ENCODE data around the gene PROM1. TPM values are rescaled to one million over a fixed set of nuclear protein-coding genes. Genes with fewer than 3 reads are reported as not detected.
A peak's percentile ranks its signal among the peaks of the same experiment; 100 is the strongest.

Gene PROM1
- total RNA-seq, 4 donors from 2014 or later: 0.13 to 6.7 (median 1.7) TPM; not detected in 1

GRCh38 chr4:15944895-15945294 lies 138.9 kb downstream of the PROM1 start:
- intact Hi-C loops (cut with DNase I): no loop called here
- H3K4me3 ChIP-seq: no peak overlapping the region
- 68 to 90% methylated on average over 2 of the region's 2 CpGs for WGBS, 2 donors
- no peaks in the 10 kb centered on the region for H3K27me3 ChIP-seq
- H3K36me3 ChIP-seq: no peaks in the 10 kb centered on the region
- DNase-seq: no peak
- no peak overlapping the region for H3K27ac ChIP-seq
- no peak for TF ChIP-seq CTCF (IDR thresholded peaks at IDR 0.05)
- TF ChIP-seq POLR2A (IDR thresholded peaks at IDR 0.05): no peak
- no peaks in the 10 kb centered on the region for H3K9me3 ChIP-seq
- H3K4me1 ChIP-seq: peaks cover 0 to 5% (median 0%) of the 10 kb centered on the region in 3 donors

GRCh38 chr4:15942283-15942682 lies 141.5 kb downstream of the PROM1 start:
- Histone ChIP-seq H3K4me1 (peaks cover 0 to 8% (median 0%) of the 10 kb centered on the region in 3 donors), H3K27ac (no peak overlapping the region), H3K4me3 (no peak overlapping the region), H3K27me3 (peaks cover 0 to 7% (median 0%) of the 10 kb centered on the region in 4 donors), H3K36me3 (no peaks in the 10 kb centered on the region), H3K9me3 (no peaks in the 10 kb centered on the region)
- no peak for DNase-seq
- WGBS, 2 donors: 56 to 79% methylated on average over 1 of the region's 1 CpG
- TF ChIP-seq POLR2A (IDR thresholded peaks at IDR 0.05) (no peak), CTCF (IDR thresholded peaks at IDR 0.05) (no peak)
- intact Hi-C loops (cut with DNase I): no loop called here

GRCh38 chr4:15938640-15939039 lies 145.2 kb downstream of the PROM1 start, which contains the start of gene FGFBP1:
FGFBP1 (minus strand) TSS chr4:15938740; CDS start chr4:15936632, 2,108 bp downstream.
- DNase-seq: no peak
- TF ChIP-seq CTCF (IDR thresholded peaks at IDR 0.05) (no peak), POLR2A (IDR thresholded peaks at IDR 0.05) (no peak)
- Histone ChIP-seq H3K4me3 (peak within 1 kb of the TSS; percentile 30 to 56 (median 53)), H3K9me3 (no peaks in the 10 kb centered on the region), H3K27me3 (peaks cover 0 to 7% (median 0%) of the 10 kb centered on the region in 4 donors), H3K36me3 (peaks cover 0 to 18% (median 0%) of the 10 kb centered on the region in 3 donors), H3K27ac (peak within 1 kb of the TSS; percentile 73 to 87 (median 84)), H3K4me1 (peaks cover 0 to 30% (median 7%) of the 10 kb centered on the region in 3 donors)
- intact Hi-C loops (cut with DNase I): no loop called here
- WGBS, 2 donors: 31 to 43% methylated on average over 4 of the region's 4 CpGs

GRCh38 chr4:15938182-15938581 lies 145.6 kb downstream of the PROM1 start:
- Histone ChIP-seq H3K4me1 (peaks cover 0 to 30% (median 7%) of the 10 kb centered on the region in 3 donors), H3K4me3 (peak overlapping the region; percentile 30 to 56 (median 53)), H3K36me3 (peaks cover 0 to 18% (median 0%) of the 10 kb centered on the region in 3 donors), H3K27ac (peak overlapping the region; percentile 70 to 87 (median 84)), H3K27me3 (peaks cover 0 to 7% (median 0%) of the 10 kb centered on the region in 4 donors), H3K9me3 (no peaks in the 10 kb centered on the region)
- TF ChIP-seq POLR2A (IDR thresholded peaks at IDR 0.05): peak in 2 of 4 donors; percentile 64
- no peak for TF ChIP-seq CTCF (IDR thresholded peaks at IDR 0.05)
- 17 to 28% methylated on average over 5 to 7 of the region's 8 CpGs for WGBS, 2 donors
- intact Hi-C loops (cut with DNase I): no loop called here
- no peak for DNase-seq

GRCh38 chr4:15936495-15936894 lies 147.3 kb downstream of the PROM1 start:
- Histone ChIP-seq H3K4me1 (peaks cover 0 to 30% (median 7%) of the 10 kb centered on the region in 3 donors), H3K36me3 (peaks cover 0 to 18% (median 0%) of the 10 kb centered on the region in 3 donors), H3K27ac (peak overlapping the region; percentile 38 to 87 (median 84)), H3K9me3 (no peaks in the 10 kb centered on the region), H3K4me3 (peak overlapping the region; percentile 30 to 56 (median 53)), H3K27me3 (peaks cover 0 to 7% (median 0%) of the 10 kb centered on the region in 4 donors)
- intact Hi-C loops (cut with DNase I): no loop called here
- TF ChIP-seq CTCF (IDR thresholded peaks at IDR 0.05): peak in 2 of 6 experiments; percentile 10 to 30
- TF ChIP-seq POLR2A (IDR thresholded peaks at IDR 0.05): peak in 1 of 4 donors; percentile 38
- 30 to 33% methylated on average over 4 of the region's 4 CpGs for WGBS, 2 donors
- no peak for DNase-seq
